WTC11 (cell line): ENCODE data around the gene TBC1D1. TPM values are rescaled to one million over a fixed set of nuclear protein-coding genes. Genes with fewer than 3 reads are reported as not detected.

Source experiments
- ATAC-seq: fragments of 200-7000 bp; cut with Tn5 transposase; 2 replicates; pipeline ENCODE4 v1.10.0; 2021; ENCODE audit warnings: mild to moderate bottlenecking, moderate library complexity
- CTCF ChIA-PET: fragments of 300-600 bp; sonication (Branson Sonifier 250); formaldehyde crosslinking; loops from one replicate; lab custom pipeline; 2021; ENCODE audit warnings: antibody characterized with exemption; lab: Charles Lee
- POLR2A ChIA-PET: fragments of 350-600 bp; sonication (Branson Sonifier 250); formaldehyde crosslinking; loops from one replicate; lab custom pipeline; 2021; ENCODE audit warnings: antibody characterized with exemption; lab: Charles Lee
- DNase-seq: peaks from one replicate; pipeline ENCODE4 v3.0.0; 2021; ENCODE audit warnings: low spot score
- H3K27ac Mint-ChIP-seq: 2 replicates; pipeline ENCODE4 v1.8.0; 2021; ENCODE audit warnings: mixed read lengths
- H3K27me3 Mint-ChIP-seq: 2 replicates; pipeline ENCODE4 v1.8.0; 2021; ENCODE audit warnings: low read depth, mild to moderate bottlenecking, moderate library complexity, mixed read lengths
- H3K36me3 Mint-ChIP-seq: 2 replicates; pipeline ENCODE4 v1.8.0; 2021; ENCODE audit warnings: mixed read lengths
- H3K4me1 Mint-ChIP-seq: 2 replicates; pipeline ENCODE4 v1.8.0; 2022; ENCODE audit warnings: mixed read lengths
- H3K4me3 Mint-ChIP-seq: 2 replicates; pipeline ENCODE4 v1.8.0; 2021; ENCODE audit warnings: mild to moderate bottlenecking, moderate library complexity, mixed read lengths
- H3K9me3 Mint-ChIP-seq: 2 replicates; pipeline ENCODE4 v1.8.0; 2021; ENCODE audit warnings: mixed read lengths
- CBFB ChIP-seq: sonication (generic); formaldehyde crosslinking; IDR thresholded peaks from 2 replicates; pipeline ENCODE4 v1.8.1; 2022; ENCODE audit warnings: mild to moderate bottlenecking, low read depth, missing genetic modification reagents
- FOXK1 ChIP-seq: sonication (generic); formaldehyde crosslinking; IDR thresholded peaks from 2 replicates; pipeline ENCODE4 v1.8.0; 2022; ENCODE audit warnings: mild to moderate bottlenecking, moderate library complexity, missing genetic modification reagents
- JUN ChIP-seq: sonication (generic); formaldehyde crosslinking; IDR thresholded peaks from 2 replicates; pipeline ENCODE4 v1.8.0; 2023; ENCODE audit warnings: mild to moderate bottlenecking, missing genetic modification reagents
- OVOL2 ChIP-seq: fragments of 250-450 bp; sonication (Bioruptor Pico); IDR thresholded peaks from 2 replicates; pipeline ENCODE4 v1.9.0; 2021; ENCODE audit warnings: mild to moderate bottlenecking, borderline replicate concordance
- RELA ChIP-seq: sonication (generic); formaldehyde crosslinking; IDR thresholded peaks from 2 replicates; pipeline ENCODE4 v1.8.1; 2022; ENCODE audit warnings: missing genetic modification reagents, mild to moderate bottlenecking, borderline replicate concordance
- total RNA-seq: library from RNA; stranded (reverse); gene quantifications from 3 replicates; pipeline ENCODE4 v1.2.3, GENCODE V29; 2021
- TF ChIP-seq, protein P1 (sequence below): sonication (generic); formaldehyde crosslinking; IDR thresholded peaks from 2 replicates; pipeline ENCODE4 v1.8.0; 2022; ENCODE audit warnings: mild to moderate bottlenecking, missing genetic modification reagents
- TF ChIP-seq, protein P2 (sequence below): sonication (generic); formaldehyde crosslinking; IDR thresholded peaks from 2 replicates; pipeline ENCODE4 v1.8.1; 2023; ENCODE audit warnings: mild to moderate bottlenecking, missing genetic modification reagents, borderline replicate concordance
- TF ChIP-seq, protein P3 (sequence below): fragments of 250-450 bp; sonication (Bioruptor Pico); IDR thresholded peaks from 2 replicates; pipeline ENCODE4 v1.9.0; 2021; ENCODE audit warnings: mild to moderate bottlenecking
- TF ChIP-seq, protein P4 (sequence below): fragments of 250-450 bp; sonication (Bioruptor Pico); IDR thresholded peaks from 2 replicates; pipeline ENCODE4 v1.9.0; 2021; ENCODE audit warnings: mild to moderate bottlenecking, borderline replicate concordance
- TF ChIP-seq, protein P5 (sequence below): fragments of 250-450 bp; sonication (Bioruptor Pico); IDR thresholded peaks from 2 replicates; pipeline ENCODE4 v1.8.0; 2021; ENCODE audit warnings: mild to moderate bottlenecking

The TBC1D1 gene
- total RNA-seq, 1 experiment from 2014 or later = 134 TPM

DNA sequence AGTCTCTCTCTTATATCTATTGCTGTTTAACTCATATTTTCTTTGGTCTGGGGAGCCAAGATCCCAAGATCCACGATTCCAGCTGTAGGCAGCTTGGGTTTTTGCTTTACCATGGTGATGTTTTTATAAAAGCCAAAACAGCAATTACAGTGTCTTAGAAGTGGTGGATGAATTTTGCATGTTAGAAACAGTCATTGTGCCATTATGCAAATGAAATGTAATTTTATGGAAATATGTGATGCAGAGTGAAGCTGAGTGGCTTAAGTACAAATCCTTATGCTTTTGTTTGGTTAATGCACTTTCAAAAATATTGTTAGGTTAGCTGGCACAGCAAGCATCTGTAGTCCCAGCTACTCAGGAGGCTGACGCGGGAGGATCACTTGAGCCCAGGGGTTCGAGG lies 36.5 kb downstream of the TBC1D1 start (continued):
- TF ChIP-seq, protein P1, sequence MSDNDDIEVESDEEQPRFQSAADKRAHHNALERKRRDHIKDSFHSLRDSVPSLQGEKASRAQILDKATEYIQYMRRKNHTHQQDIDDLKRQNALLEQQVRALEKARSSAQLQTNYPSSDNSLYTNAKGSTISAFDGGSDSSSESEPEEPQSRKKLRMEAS (CRISPR knock-in tag) = no peak
- TF ChIP-seq RELA (CRISPR knock-in tag) = no peak
- no peak for TF ChIP-seq CBFB (CRISPR knock-in tag)
- TF ChIP-seq, protein P2, sequence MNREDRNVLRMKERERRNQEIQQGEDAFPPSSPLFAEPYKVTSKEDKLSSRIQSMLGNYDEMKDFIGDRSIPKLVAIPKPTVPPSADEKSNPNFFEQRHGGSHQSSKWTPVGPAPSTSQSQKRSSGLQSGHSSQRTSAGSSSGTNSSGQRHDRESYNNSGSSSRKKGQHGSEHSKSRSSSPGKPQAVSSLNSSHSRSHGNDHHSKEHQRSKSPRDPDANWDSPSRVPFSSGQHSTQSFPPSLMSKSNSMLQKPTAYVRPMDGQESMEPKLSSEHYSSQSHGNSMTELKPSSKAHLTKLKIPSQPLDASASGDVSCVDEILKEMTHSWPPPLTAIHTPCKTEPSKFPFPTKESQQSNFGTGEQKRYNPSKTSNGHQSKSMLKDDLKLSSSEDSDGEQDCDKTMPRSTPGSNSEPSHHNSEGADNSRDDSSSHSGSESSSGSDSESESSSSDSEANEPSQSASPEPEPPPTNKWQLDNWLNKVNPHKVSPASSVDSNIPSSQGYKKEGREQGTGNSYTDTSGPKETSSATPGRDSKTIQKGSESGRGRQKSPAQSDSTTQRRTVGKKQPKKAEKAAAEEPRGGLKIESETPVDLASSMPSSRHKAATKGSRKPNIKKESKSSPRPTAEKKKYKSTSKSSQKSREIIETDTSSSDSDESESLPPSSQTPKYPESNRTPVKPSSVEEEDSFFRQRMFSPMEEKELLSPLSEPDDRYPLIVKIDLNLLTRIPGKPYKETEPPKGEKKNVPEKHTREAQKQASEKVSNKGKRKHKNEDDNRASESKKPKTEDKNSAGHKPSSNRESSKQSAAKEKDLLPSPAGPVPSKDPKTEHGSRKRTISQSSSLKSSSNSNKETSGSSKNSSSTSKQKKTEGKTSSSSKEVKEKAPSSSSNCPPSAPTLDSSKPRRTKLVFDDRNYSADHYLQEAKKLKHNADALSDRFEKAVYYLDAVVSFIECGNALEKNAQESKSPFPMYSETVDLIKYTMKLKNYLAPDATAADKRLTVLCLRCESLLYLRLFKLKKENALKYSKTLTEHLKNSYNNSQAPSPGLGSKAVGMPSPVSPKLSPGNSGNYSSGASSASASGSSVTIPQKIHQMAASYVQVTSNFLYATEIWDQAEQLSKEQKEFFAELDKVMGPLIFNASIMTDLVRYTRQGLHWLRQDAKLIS (CRISPR knock-in tag) = no peak

DNA sequence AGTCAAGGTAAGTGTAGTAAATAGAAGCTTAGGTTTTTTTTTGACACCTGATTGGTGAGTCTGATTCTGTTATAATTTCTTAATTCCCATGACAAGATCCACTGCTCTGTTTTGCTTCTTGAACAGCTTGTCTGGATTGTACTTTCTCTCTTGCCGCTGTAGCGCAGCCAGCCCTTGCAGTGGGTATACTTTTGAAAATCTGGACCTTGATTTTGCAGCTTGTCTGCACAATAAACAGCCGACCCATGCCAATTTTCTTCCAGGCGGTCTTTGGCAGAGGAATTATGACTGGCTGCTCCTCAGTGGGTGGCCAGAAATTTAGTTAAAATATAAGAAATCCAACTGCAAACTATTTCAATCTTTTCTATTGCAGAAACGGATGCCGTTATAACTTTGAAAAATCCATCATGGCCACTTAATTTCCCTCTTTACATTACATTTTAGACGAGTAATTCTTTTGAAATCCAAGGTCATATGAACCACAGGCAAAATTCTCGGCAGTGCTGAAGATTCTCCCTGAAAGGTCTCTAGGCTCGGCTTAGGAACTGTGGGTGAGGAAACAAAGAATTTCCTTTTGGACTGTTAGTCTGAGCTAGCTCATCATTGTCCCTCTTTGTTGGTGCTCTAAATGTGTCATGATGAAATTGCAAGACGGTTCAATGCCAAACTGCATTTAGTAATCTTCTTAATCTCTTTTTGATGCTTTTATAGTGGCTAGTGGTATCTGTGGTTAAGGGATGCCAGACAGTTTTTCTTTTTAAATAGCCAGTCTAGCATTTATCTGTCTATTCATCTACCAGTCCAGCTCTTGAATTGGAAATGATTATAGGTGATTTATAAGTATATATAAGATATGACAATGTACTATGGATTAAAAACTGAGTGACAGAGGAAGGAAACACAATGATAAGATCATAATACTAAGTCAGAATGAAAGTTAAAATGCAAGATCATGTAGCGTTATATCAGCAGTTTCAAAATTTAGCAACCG lies 37.8 kb downstream of the TBC1D1 start:
- no peak for ATAC-seq
- peaks cover 18% of the 10 kb centered on the region for H3K4me1 Mint-ChIP-seq
- no peak overlapping the region for H3K4me3 Mint-ChIP-seq
- CTCF ChIA-PET = interaction anchor here (0.6 kb wide), 1 partner anchor 231 kb away, joined by 3 read pairs; no protein-coding TSS in a partner anchor
- no peak for TF ChIP-seq FOXK1
- no peak for TF ChIP-seq OVOL2 (CRISPR knock-in tag)
- TF ChIP-seq, protein P3, sequence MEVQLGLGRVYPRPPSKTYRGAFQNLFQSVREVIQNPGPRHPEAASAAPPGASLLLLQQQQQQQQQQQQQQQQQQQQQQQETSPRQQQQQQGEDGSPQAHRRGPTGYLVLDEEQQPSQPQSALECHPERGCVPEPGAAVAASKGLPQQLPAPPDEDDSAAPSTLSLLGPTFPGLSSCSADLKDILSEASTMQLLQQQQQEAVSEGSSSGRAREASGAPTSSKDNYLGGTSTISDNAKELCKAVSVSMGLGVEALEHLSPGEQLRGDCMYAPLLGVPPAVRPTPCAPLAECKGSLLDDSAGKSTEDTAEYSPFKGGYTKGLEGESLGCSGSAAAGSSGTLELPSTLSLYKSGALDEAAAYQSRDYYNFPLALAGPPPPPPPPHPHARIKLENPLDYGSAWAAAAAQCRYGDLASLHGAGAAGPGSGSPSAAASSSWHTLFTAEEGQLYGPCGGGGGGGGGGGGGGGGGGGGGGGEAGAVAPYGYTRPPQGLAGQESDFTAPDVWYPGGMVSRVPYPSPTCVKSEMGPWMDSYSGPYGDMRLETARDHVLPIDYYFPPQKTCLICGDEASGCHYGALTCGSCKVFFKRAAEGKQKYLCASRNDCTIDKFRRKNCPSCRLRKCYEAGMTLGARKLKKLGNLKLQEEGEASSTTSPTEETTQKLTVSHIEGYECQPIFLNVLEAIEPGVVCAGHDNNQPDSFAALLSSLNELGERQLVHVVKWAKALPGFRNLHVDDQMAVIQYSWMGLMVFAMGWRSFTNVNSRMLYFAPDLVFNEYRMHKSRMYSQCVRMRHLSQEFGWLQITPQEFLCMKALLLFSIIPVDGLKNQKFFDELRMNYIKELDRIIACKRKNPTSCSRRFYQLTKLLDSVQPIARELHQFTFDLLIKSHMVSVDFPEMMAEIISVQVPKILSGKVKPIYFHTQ (CRISPR knock-in tag) = no peak
- TF ChIP-seq, protein P1 (CRISPR knock-in tag) = no peak
- TF ChIP-seq JUN (CRISPR knock-in tag) = no peak
- TF ChIP-seq, protein P4, sequence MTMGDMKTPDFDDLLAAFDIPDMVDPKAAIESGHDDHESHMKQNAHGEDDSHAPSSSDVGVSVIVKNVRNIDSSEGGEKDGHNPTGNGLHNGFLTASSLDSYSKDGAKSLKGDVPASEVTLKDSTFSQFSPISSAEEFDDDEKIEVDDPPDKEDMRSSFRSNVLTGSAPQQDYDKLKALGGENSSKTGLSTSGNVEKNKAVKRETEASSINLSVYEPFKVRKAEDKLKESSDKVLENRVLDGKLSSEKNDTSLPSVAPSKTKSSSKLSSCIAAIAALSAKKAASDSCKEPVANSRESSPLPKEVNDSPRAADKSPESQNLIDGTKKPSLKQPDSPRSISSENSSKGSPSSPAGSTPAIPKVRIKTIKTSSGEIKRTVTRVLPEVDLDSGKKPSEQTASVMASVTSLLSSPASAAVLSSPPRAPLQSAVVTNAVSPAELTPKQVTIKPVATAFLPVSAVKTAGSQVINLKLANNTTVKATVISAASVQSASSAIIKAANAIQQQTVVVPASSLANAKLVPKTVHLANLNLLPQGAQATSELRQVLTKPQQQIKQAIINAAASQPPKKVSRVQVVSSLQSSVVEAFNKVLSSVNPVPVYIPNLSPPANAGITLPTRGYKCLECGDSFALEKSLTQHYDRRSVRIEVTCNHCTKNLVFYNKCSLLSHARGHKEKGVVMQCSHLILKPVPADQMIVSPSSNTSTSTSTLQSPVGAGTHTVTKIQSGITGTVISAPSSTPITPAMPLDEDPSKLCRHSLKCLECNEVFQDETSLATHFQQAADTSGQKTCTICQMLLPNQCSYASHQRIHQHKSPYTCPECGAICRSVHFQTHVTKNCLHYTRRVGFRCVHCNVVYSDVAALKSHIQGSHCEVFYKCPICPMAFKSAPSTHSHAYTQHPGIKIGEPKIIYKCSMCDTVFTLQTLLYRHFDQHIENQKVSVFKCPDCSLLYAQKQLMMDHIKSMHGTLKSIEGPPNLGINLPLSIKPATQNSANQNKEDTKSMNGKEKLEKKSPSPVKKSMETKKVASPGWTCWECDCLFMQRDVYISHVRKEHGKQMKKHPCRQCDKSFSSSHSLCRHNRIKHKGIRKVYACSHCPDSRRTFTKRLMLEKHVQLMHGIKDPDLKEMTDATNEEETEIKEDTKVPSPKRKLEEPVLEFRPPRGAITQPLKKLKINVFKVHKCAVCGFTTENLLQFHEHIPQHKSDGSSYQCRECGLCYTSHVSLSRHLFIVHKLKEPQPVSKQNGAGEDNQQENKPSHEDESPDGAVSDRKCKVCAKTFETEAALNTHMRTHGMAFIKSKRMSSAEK = no peak
- TF ChIP-seq, protein P5, sequence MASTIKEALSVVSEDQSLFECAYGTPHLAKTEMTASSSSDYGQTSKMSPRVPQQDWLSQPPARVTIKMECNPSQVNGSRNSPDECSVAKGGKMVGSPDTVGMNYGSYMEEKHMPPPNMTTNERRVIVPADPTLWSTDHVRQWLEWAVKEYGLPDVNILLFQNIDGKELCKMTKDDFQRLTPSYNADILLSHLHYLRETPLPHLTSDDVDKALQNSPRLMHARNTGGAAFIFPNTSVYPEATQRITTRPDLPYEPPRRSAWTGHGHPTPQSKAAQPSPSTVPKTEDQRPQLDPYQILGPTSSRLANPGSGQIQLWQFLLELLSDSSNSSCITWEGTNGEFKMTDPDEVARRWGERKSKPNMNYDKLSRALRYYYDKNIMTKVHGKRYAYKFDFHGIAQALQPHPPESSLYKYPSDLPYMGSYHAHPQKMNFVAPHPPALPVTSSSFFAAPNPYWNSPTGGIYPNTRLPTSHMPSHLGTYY (CRISPR knock-in tag) = no peak
- no peak overlapping the region for H3K27ac Mint-ChIP-seq
- H3K27me3 Mint-ChIP-seq = no peaks in the 10 kb centered on the region
- H3K36me3 Mint-ChIP-seq = no peaks in the 10 kb centered on the region
- POLR2A ChIA-PET = interaction anchor here (0.6 kb wide), 2 partner anchors 1371 to 1834 kb away, joined by 3 to 7 read pairs; no protein-coding TSS in a partner anchor
- H3K9me3 Mint-ChIP-seq = no peaks in the 10 kb centered on the region
- DNase-seq = no peak
